Measurements from ENCODE around the gene PHKG2. TPM values are rescaled to one million over a fixed set of nuclear protein-coding genes. Genes with fewer than 3 reads are reported as not detected.

The PHKG2 gene
- total and polyA plus RNA-seq, 7 donors, result 10.1 to 21.3 (median 13.2) TPM

- Histone ChIP-seq H3K27ac (peak overlapping the region; percentile 83), H3K4me3 (peak overlapping the region; percentile 98), H3K36me3 (ENCODE audit: insufficient read depth in 1 of 2, low read depth in 1 of 2) (peaks cover 0 to 15% of the 10 kb centered on the region in 2 donors), H3K4me1 (no peaks in the 10 kb centered on the region), H3K27me3 (ENCODE audit: insufficient read depth in 3 of 3, low read length in 2 of 3) (no peaks in the 10 kb centered on the region), H3K9me3 (no peaks in the 10 kb centered on the region)
- no peak for TF ChIP-seq CTCF (IDR thresholded peaks at IDR 0.05)
- ATAC-seq, result no peak
- DNase-seq, result no peak
- 34 to 41% (median 35%) methylated on average over 11 of the region's 11 CpGs for WGBS, 3 donors
- intact Hi-C loops (cut with DNase I), result loop anchor here (1.0 kb wide), 1 partner anchor 18 kb away; no protein-coding TSS in a partner anchor
Measured at GRCh38 chr16:30787613-30788378, 39.6 kb downstream of the PHKG2 start.

DNA sequence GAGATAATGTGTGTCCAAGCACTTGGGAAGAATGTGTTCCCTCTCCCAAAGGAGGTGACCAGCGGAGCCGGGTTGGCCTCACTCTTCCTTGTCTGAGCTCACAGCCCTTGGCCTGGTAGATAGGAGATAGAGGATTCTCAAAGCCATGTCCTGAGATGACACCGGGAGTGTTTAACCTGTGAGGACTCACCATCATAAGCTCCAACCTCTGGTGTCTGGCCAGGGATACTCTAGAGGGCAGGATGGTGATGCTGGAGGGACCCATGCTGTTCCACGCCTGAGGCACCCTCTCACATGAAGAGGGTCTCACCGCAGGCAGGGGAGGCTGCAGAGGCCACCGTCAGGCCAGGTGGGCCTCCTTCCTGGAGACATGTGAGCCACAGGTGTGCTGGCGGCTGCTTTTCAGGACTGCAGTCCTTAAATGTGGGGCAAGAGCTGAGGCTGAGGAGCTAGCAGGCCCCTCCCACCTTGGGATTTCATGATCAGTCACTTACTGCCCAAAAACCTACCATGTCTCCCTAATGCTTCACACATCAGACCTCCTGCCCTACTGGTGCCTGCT, 45.4 kb downstream of the PHKG2 start:
- H3K4me3 ChIP-seq, result no peak overlapping the region
- DNase-seq (no peak), ATAC-seq (no peak)
- intact Hi-C loops (cut with DNase I), result no loop called here
- no peaks in the 10 kb centered on the region for H3K9me3 ChIP-seq
- no peaks in the 10 kb centered on the region for H3K27me3 ChIP-seq (ENCODE audit: insufficient read depth in 3 of 3, low read length in 2 of 3)
- H3K36me3 ChIP-seq (ENCODE audit: insufficient read depth in 1 of 2, low read depth in 1 of 2), result no peaks in the 10 kb centered on the region
- H3K4me1 ChIP-seq, result peaks cover 4% of the 10 kb centered on the region
- H3K27ac ChIP-seq, result no peak overlapping the region
- no peak for TF ChIP-seq CTCF (IDR thresholded peaks at IDR 0.05)
- WGBS, 3 donors, result 73 to 86% (median 85%) methylated on average over 7 of the region's 7 CpGs

GRCh38 chr16:30794634-30795033, 46.4 kb downstream of the PHKG2 start:
- ATAC-seq (no peak), DNase-seq (no peak)
- intact Hi-C loops (cut with DNase I), result no loop called here
- Histone ChIP-seq H3K9me3 (no peaks in the 10 kb centered on the region), H3K27me3 (ENCODE audit: insufficient read depth in 3 of 3, low read length in 2 of 3) (no peaks in the 10 kb centered on the region), H3K4me1 (peaks cover 4% of the 10 kb centered on the region), H3K4me3 (no peak overlapping the region), H3K36me3 (ENCODE audit: insufficient read depth in 1 of 2, low read depth in 1 of 2) (no peaks in the 10 kb centered on the region), H3K27ac (no peak overlapping the region)
- WGBS, 3 donors, result 80 to 94% (median 85%) methylated on average over 3 of the region's 3 CpGs
- TF ChIP-seq CTCF (IDR thresholded peaks at IDR 0.05), result no peak

- no peak for TF ChIP-seq CTCF (IDR thresholded peaks at IDR 0.05)
- no peaks in the 10 kb centered on the region for H3K27me3 ChIP-seq (ENCODE audit: insufficient read depth in 3 of 3, low read length in 2 of 3)
- H3K36me3 ChIP-seq (ENCODE audit: insufficient read depth in 1 of 2, low read depth in 1 of 2), result no peaks in the 10 kb centered on the region
- no peak overlapping the region for H3K4me3 ChIP-seq
- no peak for DNase-seq
- peak overlapping the region; percentile 80 for H3K27ac ChIP-seq
- no peaks in the 10 kb centered on the region for H3K9me3 ChIP-seq
- whole genome bisulfite sequencing, 3 donors, result 71 to 75% (median 71%) methylated on average over 8 of the region's 8 CpGs
- H3K4me1 ChIP-seq, result peaks cover 4% of the 10 kb centered on the region
- ATAC-seq, result peak in 2 of 4 donors; percentile 33 to 44
- intact Hi-C loops (cut with DNase I), result no loop called here
Measured at GRCh38 chr16:30797670-30798309, 49.6 kb downstream of the PHKG2 start.

Other genes starting within 250 kb of the PHKG2 start
- 10 to 100 TPM; 54.5 to 67.2 (median 60.2) TPM for gene ZNF768, start 221.9 kb upstream of the PHKG2 start, total RNA-seq
- gene ZNF768, start 221.9 kb upstream of the PHKG2 start, polyA plus RNA-seq, result 100 to 1,000 TPM in 1 of 3 donors, 10 to 100 TPM in 2; 49.0 to 125 (median 91.2) TPM
- gene ZNF747, start 213.6 kb upstream of the PHKG2 start, total RNA-seq, result 10 to 100 TPM in 1 of 4 donors, 1 to 10 TPM in 3; 6.4 to 16.4 (median 8.9) TPM
- gene ZNF747, start 213.6 kb upstream of the PHKG2 start, polyA plus RNA-seq, result 10 to 100 TPM in 1 of 3 donors, 1 to 10 TPM in 2; 6.8 to 16.3 (median 7.9) TPM
- 1 to 10 TPM; 2.7 to 8.7 (median 5.2) TPM for gene ZNF764, start 190.1 kb upstream of the PHKG2 start, total RNA-seq
- 1 to 10 TPM; 1.9 to 5.1 (median 3.0) TPM for gene ZNF764, start 190.1 kb upstream of the PHKG2 start, polyA plus RNA-seq
- 10 to 100 TPM; 11.7 to 21.2 (median 16.5) TPM for gene ZNF688, start 176.7 kb upstream of the PHKG2 start, total RNA-seq
- gene ZNF688, start 176.7 kb upstream of the PHKG2 start, polyA plus RNA-seq, result 10 to 100 TPM; 11.1 to 15.6 (median 13.5) TPM
- 1 to 10 TPM; 3.4 to 5.4 (median 3.9) TPM for gene ZNF785, start 162.7 kb upstream of the PHKG2 start, total RNA-seq
- 1 to 10 TPM; 1.3 to 2.8 (median 1.5) TPM for gene ZNF785, start 162.7 kb upstream of the PHKG2 start, polyA plus RNA-seq
- gene ZNF689, start 138.0 kb upstream of the PHKG2 start, total RNA-seq, result 1 to 10 TPM; 3.4 to 9.6 (median 5.8) TPM
- gene ZNF689, start 138.0 kb upstream of the PHKG2 start, polyA plus RNA-seq, result 1 to 10 TPM; 3.6 to 6.1 (median 5.4) TPM
- gene PRR14, start 97.5 kb upstream of the PHKG2 start, total RNA-seq, result 10 to 100 TPM; 13.4 to 26.4 (median 15.9) TPM
- 10 to 100 TPM; 23.8 to 26.8 (median 25.5) TPM for gene PRR14, start 97.5 kb upstream of the PHKG2 start, polyA plus RNA-seq
- 10 to 100 TPM; 31.2 to 58.5 (median 38.6) TPM for gene FBRS, start 90.0 kb upstream of the PHKG2 start, total RNA-seq
- gene FBRS, start 90.0 kb upstream of the PHKG2 start, polyA plus RNA-seq, result 10 to 100 TPM; 24.8 to 35.5 (median 29.3) TPM
- 10 to 100 TPM; 37.8 to 50.1 (median 45.2) TPM for gene SRCAP, start 49.3 kb upstream of the PHKG2 start, total RNA-seq
- gene SRCAP, start 49.3 kb upstream of the PHKG2 start, polyA plus RNA-seq, result 10 to 100 TPM in 1 of 3 donors, 1 to 10 TPM in 2; 4.4 to 32.7 (median 4.5) TPM
- 1 to 10 TPM in 1 of 4 donors, under 1 TPM in 3; 0.52 to 2.4 (median 0.78) TPM for gene CFAP119, start 13.6 kb downstream of the PHKG2 start, total RNA-seq
- 1 to 10 TPM in 1 of 3 donors, under 1 TPM in 2; 0.48 to 3.0 (median 0.63) TPM for gene CFAP119, start 13.6 kb downstream of the PHKG2 start, polyA plus RNA-seq
- 10 to 100 TPM; 26.8 to 49.1 (median 36.5) TPM for gene RNF40, start 13.9 kb downstream of the PHKG2 start, total RNA-seq
- 10 to 100 TPM; 29.1 to 42.2 (median 33.2) TPM for gene RNF40, start 13.9 kb downstream of the PHKG2 start, polyA plus RNA-seq
- 10 to 100 TPM in 3 of 4 donors, 1 to 10 TPM in 1; 5.3 to 15.9 (median 13.1) TPM for gene ZNF629, start 38.8 kb downstream of the PHKG2 start, total RNA-seq
- 1 to 10 TPM; 1.5 to 7.8 (median 4.4) TPM for gene ZNF629, start 38.8 kb downstream of the PHKG2 start, polyA plus RNA-seq
- gene BCL7C, start 145.7 kb downstream of the PHKG2 start, total RNA-seq, result 10 to 100 TPM; 13.9 to 18.1 (median 15.1) TPM
- 10 to 100 TPM; 18.9 to 40.9 (median 30.2) TPM for gene BCL7C, start 145.7 kb downstream of the PHKG2 start, polyA plus RNA-seq
- 10 to 100 TPM in 1 of 4 donors, 1 to 10 TPM in 3; 8.5 to 16.6 (median 9.4) TPM for gene CTF1, start 148.2 kb downstream of the PHKG2 start, total RNA-seq
- 1 to 10 TPM; 4.9 to 5.5 (median 5.2) TPM for gene CTF1, start 148.2 kb downstream of the PHKG2 start, polyA plus RNA-seq
- gene FBXL19, start 175.1 kb downstream of the PHKG2 start, total RNA-seq, result 1 to 10 TPM; 3.4 to 4.2 (median 4.1) TPM
- 1 to 10 TPM; 2.8 to 5.4 (median 2.8) TPM for gene FBXL19, start 175.1 kb downstream of the PHKG2 start, polyA plus RNA-seq
- gene ORAI3, start 200.6 kb downstream of the PHKG2 start, total RNA-seq, result 1 to 10 TPM; 3.6 to 5.8 (median 5.5) TPM
- gene ORAI3, start 200.6 kb downstream of the PHKG2 start, polyA plus RNA-seq, result 1 to 10 TPM; 3.5 to 6.0 (median 4.0) TPM
- 10 to 100 TPM; 13.3 to 19.0 (median 16.2) TPM for gene SETD1A, start 209.3 kb downstream of the PHKG2 start, total RNA-seq
- gene SETD1A, start 209.3 kb downstream of the PHKG2 start, polyA plus RNA-seq, result 10 to 100 TPM in 1 of 3 donors, 1 to 10 TPM in 2; 7.9 to 15.9 (median 9.4) TPM
- gene HSD3B7, start 236.8 kb downstream of the PHKG2 start, total RNA-seq, result 10 to 100 TPM in 1 of 4 donors, 1 to 10 TPM in 3; 3.2 to 12.8 (median 5.4) TPM
- 1 to 10 TPM; 3.5 to 4.9 (median 4.1) TPM for gene HSD3B7, start 236.8 kb downstream of the PHKG2 start, polyA plus RNA-seq

Data from psoas muscle (tissue), 8 donors.